Transverse colon (tissue), 4 donors: ENCODE data around the gene TAOK2. TPM values are rescaled to one million over a fixed set of nuclear protein-coding genes. Genes with fewer than 3 reads are reported as not detected.
"Not testable (repeated sequence)": the region's sequence is repeated elsewhere in the genome, so short reads cannot be mapped to it uniquely, and the experiment has no call there.

Experiments used
- DNase-seq: peaks from one replicate; pipeline ENCODE4 v3.0.0-alpha.2; 2019
- H3K27ac ChIP-seq, 4 donors: fragments of 200-600 bp; sonication (generic); 2 replicates each; pipeline ENCODE4 v1.5.1; 2016 to 2018; ENCODE audit warnings: inconsistent platforms in 4 of 4
- H3K27me3 ChIP-seq: fragments of 200-600 bp; sonication (generic); 2 replicates; pipeline ENCODE4 v1.5.1; 2017; ENCODE audit warnings: inconsistent platforms
- H3K36me3 ChIP-seq, 4 donors: fragments of 200-600 bp; sonication (generic); 2 replicates each; pipeline ENCODE4 v1.5.1; 2017 to 2019; ENCODE audit warnings: inconsistent platforms in 4 of 4
- H3K4me1 ChIP-seq, 4 donors: fragments of 200-600 bp; sonication (generic); 2 replicates each; pipeline ENCODE4 v1.5.1; 2017 to 2020; ENCODE audit warnings: inconsistent platforms in 4 of 4
- H3K4me3 ChIP-seq, 4 donors: fragments of 200-600 bp; sonication (generic); 1 replicate in 1 of 4; 2 replicates in 3 of 4; pipeline versions ENCODE4 v1.5.1 to v1.6.1; 2017 to 2019; ENCODE audit warnings: inconsistent platforms in 4 of 4
- H3K9me3 ChIP-seq, 2 donors: fragments of 200-600 bp; sonication (generic); 2 replicates each; pipeline ENCODE4 v1.5.1; 2017 to 2019; ENCODE audit warnings: inconsistent platforms in 2 of 2
- CTCF ChIP-seq, 5 experiments: fragments of 200-600 bp in 3 of 5; fragments of 450-650 bp in 2 of 5; sonication (generic) in 3 of 5; IDR thresholded peaks; 1 replicate in 2 of 5; 2 replicates in 3 of 5; pipeline ENCODE4 v1.5.1; 2016 to 2017; ENCODE audit warnings: antibody characterized with exemption in 5 of 5, inconsistent platforms in 3 of 5, mild to moderate bottlenecking in 2 of 5, moderate library complexity in 1 of 5
- EP300 ChIP-seq: sonication (generic); formaldehyde crosslinking; IDR thresholded peaks from one replicate; pipeline ENCODE4 v1.6.1; 2017; ENCODE audit warnings: antibody characterized with exemption, low read depth
- POLR2A ChIP-seq: fragments of 450-650 bp; IDR thresholded peaks from one replicate; pipeline ENCODE4 v1.6.1; 2016; ENCODE audit warnings: antibody characterized with exemption, mild to moderate bottlenecking, moderate library complexity
- POLR2AphosphoS5 ChIP-seq, 3 donors: sonication (generic); formaldehyde crosslinking; IDR thresholded peaks; one replicate each; pipeline ENCODE4 v1.6.1; 2016; ENCODE audit warnings: antibody characterized with exemption in 3 of 3
- WGBS, 2 donors: methylation state at CpG; one replicate each; pipeline ENCODE4 v1.1.5; 2018; ENCODE audit warnings: low coverage in 1 of 2; 5-methylcytosine and 5-hydroxymethylcytosine counted together
- in situ Hi-C, 4 donors: fragments of 200-750 bp; cut with MboI; loops; one replicate each; pipeline versions ENCODE4 v1.15.0 to v1.15.1; 2017; ENCODE audit warnings: low sequenced_read_pairs in 3 of 4, low pct_ligation_motif_present in 1 of 4, low pct_unique_long_range_greater_than_20kb in 1 of 4
- intact Hi-C: fragments of 100-400 bp; cut with DNase I; formaldehyde crosslinking; loops from one replicate; pipeline ENCODE4 v1.15.1; 2023; ENCODE audit warnings: low total_unique reads
- total RNA-seq, 4 donors: library from RNA; depleted of rRNA; stranded (reverse); fragments of >200 nt; gene quantifications; one replicate each; pipeline ENCODE4 v1.1.0, GENCODE V29; 2016

TAOK2 gene
- total RNA-seq, 4 donors from 2014 or later = 54.6 to 103 (median 68.1) TPM

GRCh38 chr16:30040221-30040620 is 66.6 kb downstream of the TAOK2 start:
- Histone ChIP-seq H3K4me3 (no peak overlapping the region), H3K4me1 (no peaks in the 10 kb centered on the region), H3K27me3 (peaks cover 45% of the 10 kb centered on the region), H3K9me3 (no peaks in the 10 kb centered on the region), H3K36me3 (no peaks in the 10 kb centered on the region), H3K27ac (no peak overlapping the region)
- WGBS, 2 donors = 55 to 77% methylated on average over 3 to 5 of the region's 5 CpGs
- no peak for TF ChIP-seq POLR2A
- no peak for TF ChIP-seq CTCF (IDR thresholded peaks at IDR 0.05)
- no peak for TF ChIP-seq EP300
- TF ChIP-seq POLR2AphosphoS5 (IDR thresholded peaks at IDR 0.05) = no peak
- intact Hi-C loops = no loop called here
- DNase-seq = no peak
- in situ Hi-C loops = loop anchor here in 1 of 4 donors (25.0 kb wide), 1 partner anchor 153 kb away; the partner anchor contains the start of gene SEZ6L2

GRCh38 chr16:30040690-30041089 is 67.0 kb downstream of the TAOK2 start:
- peaks cover 40% of the 10 kb centered on the region for H3K27me3 ChIP-seq
- DNase-seq, intact Hi-C loops, H3K4me1 ChIP-seq, H3K36me3 ChIP-seq, H3K27ac ChIP-seq, H3K9me3 ChIP-seq, H3K4me3 ChIP-seq: not testable (repeated sequence)
- WGBS, 2 donors = 29 to 87% methylated on average over 1 to 5 of the region's 5 CpGs
- in situ Hi-C loops = loop anchor here in 1 of 4 donors (25.0 kb wide), 1 partner anchor 153 kb away; the partner anchor contains the start of gene SEZ6L2

- no peak for DNase-seq
- Histone ChIP-seq H3K27ac (no peak overlapping the region), H3K4me3 (no peak overlapping the region), H3K4me1 (no peaks in the 10 kb centered on the region), H3K36me3 (no peaks in the 10 kb centered on the region), H3K27me3 (peaks cover 34% of the 10 kb centered on the region), H3K9me3 (no peaks in the 10 kb centered on the region)
- WGBS, 2 donors = 14 to 19% methylated on average over 4 to 5 of the region's 5 CpGs
- TF ChIP-seq POLR2AphosphoS5 (IDR thresholded peaks at IDR 0.05) (no peak), CTCF (IDR thresholded peaks at IDR 0.05) (peak in 3 of 5 experiments; percentile 31 to 48 (median 36))
- intact Hi-C loops (no loop called here), in situ Hi-C loops (loop anchor here in 1 of 4 donors (25.0 kb wide), 1 partner anchor 155 kb away; the partner anchor contains the start of gene SEZ6L2)
These were observed 68.2 kb downstream of the TAOK2 start for GRCh38 chr16:30041841-30042240.

Other genes with a start within 250 kb of the TAOK2 start
- 1 to 10 TPM in 3 of 4 donors, not detected in 1; 3.0 to 8.2 (median 3.8) TPM for gene C16orf54, start 227.9 kb upstream of the TAOK2 start, total RNA-seq
- gene ZG16, start 195.6 kb upstream of the TAOK2 start, total RNA-seq = 1,000 to 10,000 TPM in 1 of 4 donors, 100 to 1,000 TPM in 1, 10 to 100 TPM in 2; 73.4 to 1,268 (median 104) TPM
- gene KIF22, start 183.1 kb upstream of the TAOK2 start, total RNA-seq = 100 to 1,000 TPM in 1 of 4 donors, 10 to 100 TPM in 3; 37.6 to 159 (median 59.5) TPM
- gene MAZ, start 167.3 kb upstream of the TAOK2 start, total RNA-seq = 100 to 1,000 TPM; 170 to 292 (median 233) TPM
- 1 to 10 TPM in 3 of 4 donors, not detected in 1; 1.4 to 6.0 (median 1.9) TPM for gene PRRT2, start 161.7 kb upstream of the TAOK2 start, total RNA-seq
- gene PAGR1, start 157.7 kb upstream of the TAOK2 start, total RNA-seq = 10 to 100 TPM; 28.8 to 47.5 (median 32.3) TPM
- gene MVP, start 153.4 kb upstream of the TAOK2 start, total RNA-seq = 100 to 1,000 TPM; 483 to 654 (median 553) TPM
- 100 to 1,000 TPM in 1 of 4 donors, 10 to 100 TPM in 3; 58.5 to 139 (median 94.5) TPM for gene CDIPT, start 110.6 kb upstream of the TAOK2 start, total RNA-seq
- 1 to 10 TPM; 2.0 to 9.7 (median 6.3) TPM for gene SEZ6L2, start 74.3 kb upstream of the TAOK2 start, total RNA-seq
- gene ASPHD1, start 73.4 kb upstream of the TAOK2 start, total RNA-seq = 1 to 10 TPM in 2 of 4 donors, under 1 TPM in 1, not detected in 1; 0.40 to 1.2 (median 1.1) TPM
- gene KCTD13, start 47.6 kb upstream of the TAOK2 start, total RNA-seq = 100 to 1,000 TPM in 1 of 4 donors, 10 to 100 TPM in 3; 40.3 to 110 (median 57.4) TPM
- 100 to 1,000 TPM; 149 to 210 (median 158) TPM for gene TMEM219, start 11.8 kb upstream of the TAOK2 start, total RNA-seq
- 10 to 100 TPM in 2 of 4 donors, 1 to 10 TPM in 2; 1.8 to 11.7 (median 8.8) TPM for gene HIRIP3, start 21.7 kb downstream of the TAOK2 start, total RNA-seq
- 10 to 100 TPM; 65.6 to 94.3 (median 73.0) TPM for gene INO80E, start 22.4 kb downstream of the TAOK2 start, total RNA-seq
- gene DOC2A, start 37.2 kb downstream of the TAOK2 start, total RNA-seq = 10 to 100 TPM in 1 of 4 donors, 1 to 10 TPM in 3; 7.2 to 28.8 (median 9.7) TPM
- gene C16orf92, start 49.3 kb downstream of the TAOK2 start, total RNA-seq = not detected
- gene TLCD3B, start 57.4 kb downstream of the TAOK2 start, total RNA-seq = not detected
- 1,000 to 10,000 TPM in 2 of 4 donors, 100 to 1,000 TPM in 2; 778 to 1,392 (median 1,174) TPM for gene ALDOA, start 91.9 kb downstream of the TAOK2 start, total RNA-seq
- gene PPP4C, start 102.1 kb downstream of the TAOK2 start, total RNA-seq = 10 to 100 TPM; 17.7 to 92.3 (median 74.3) TPM
- gene TBX6, start 118.1 kb downstream of the TAOK2 start, total RNA-seq = 1 to 10 TPM in 1 of 4 donors, under 1 TPM in 1, not detected in 2; 0.82 to 2.2 TPM
- gene YPEL3, start 122.3 kb downstream of the TAOK2 start, total RNA-seq = 100 to 1,000 TPM in 3 of 4 donors, 10 to 100 TPM in 1; 90.8 to 154 (median 125) TPM
- gene GDPD3, start 139.7 kb downstream of the TAOK2 start, total RNA-seq = 10 to 100 TPM in 3 of 4 donors, 1 to 10 TPM in 1; 9.4 to 33.3 (median 30.4) TPM
- 100 to 1,000 TPM; 226 to 448 (median 244) TPM for gene MAPK3, start 149.4 kb downstream of the TAOK2 start, total RNA-seq
- gene CORO1A, start 209.7 kb downstream of the TAOK2 start, total RNA-seq = 10 to 100 TPM in 3 of 4 donors, 1 to 10 TPM in 1; 5.6 to 30.2 (median 24.0) TPM
- gene BOLA2B, start 219.8 kb downstream of the TAOK2 start, total RNA-seq = 1,000 to 10,000 TPM in 1 of 4 donors, 100 to 1,000 TPM in 2, 10 to 100 TPM in 1; 39.6 to 1,391 (median 605) TPM
- 100 to 1,000 TPM; 118 to 327 (median 158) TPM for gene SLX1A, start 220.0 kb downstream of the TAOK2 start, total RNA-seq
- 100 to 1,000 TPM in 1 of 4 donors, 10 to 100 TPM in 3; 55.4 to 864 (median 58.7) TPM for gene SULT1A3, start 225.4 kb downstream of the TAOK2 start, total RNA-seq